Gastrocnemius medialis (tissue), 4 donors: ENCODE measurements around the gene ZFAND6. TPM values are rescaled to one million over a fixed set of nuclear protein-coding genes. Genes with fewer than 3 reads are reported as not detected.

Source experiments
- ATAC-seq, 2 donors: fragments of 150-250 bp; one replicate each; pipeline ENCODE4 v1.9.1; 2016
- DNase-seq, 2 donors: peaks; one replicate each; pipeline ENCODE4 v3.0.0-alpha.2; 2019
- H3K27ac ChIP-seq, 4 donors: fragments of 200-600 bp; sonication (generic); 1 replicate in 1 of 4; 2 replicates in 3 of 4; pipeline ENCODE4 v1.5.1; 2016 to 2018; ENCODE audit warnings: mild to moderate bottlenecking in 2 of 4, moderate library complexity in 1 of 4
- H3K27me3 ChIP-seq, 3 donors: fragments of 200-600 bp; sonication (generic) in 2 of 3; 1 replicate in 1 of 3; 2 replicates in 2 of 3; pipeline versions ENCODE4 v1.5.1 to v1.6.0; 2016 to 2019; ENCODE audit warnings: mild to moderate bottlenecking in 1 of 3, moderate library complexity in 1 of 3
- H3K36me3 ChIP-seq, 2 donors: fragments of 200-600 bp; sonication (generic) in 1 of 2; one replicate each; pipeline ENCODE4 v1.5.1; 2017 to 2018
- H3K4me1 ChIP-seq, 2 donors: fragments of 200-600 bp; sonication (generic) in 1 of 2; one replicate each; pipeline ENCODE4 v1.5.1; 2016 to 2017; ENCODE audit warnings: mild to moderate bottlenecking in 2 of 2
- H3K4me3 ChIP-seq, 4 donors: fragments of 200-600 bp; sonication (generic) in 3 of 4; 1 replicate in 1 of 4; 2 replicates in 3 of 4; pipeline ENCODE4 v1.5.1; 2016 to 2019; ENCODE audit warnings: mild to moderate bottlenecking in 2 of 4
- H3K9me3 ChIP-seq, 3 donors: fragments of 200-600 bp; sonication (generic) in 2 of 3; 1 replicate in 1 of 3; 2 replicates in 2 of 3; pipeline ENCODE4 v1.5.1; 2016 to 2019
- CTCF ChIP-seq, 5 experiments: fragments of 450-650 bp in 3 of 5; fragments of 200-600 bp in 2 of 5; sonication (generic) in 2 of 5; IDR thresholded peaks in 4 of 5; conservative IDR thresholded peaks in 1 of 5; 1 replicate in 4 of 5; 2 replicates in 1 of 5; pipeline ENCODE4 v1.5.1; 2016 to 2019; ENCODE audit warnings: antibody characterized with exemption in 5 of 5, mild to moderate bottlenecking in 3 of 5, moderate library complexity in 3 of 5
- POLR2A ChIP-seq, 2 donors: fragments of 450-650 bp; IDR thresholded peaks; one replicate each; pipeline ENCODE4 v1.6.1; 2017; ENCODE audit warnings: antibody characterized with exemption in 2 of 2, mild to moderate bottlenecking in 2 of 2, moderate library complexity in 2 of 2
- in situ Hi-C, 4 donors: fragments of 200-750 bp; cut with MboI; loops; one replicate each; pipeline versions ENCODE4 v1.15.0 to v1.8.0; 2017; ENCODE audit warnings: low sequenced_read_pairs in 4 of 4
- intact Hi-C: fragments of 100-400 bp; cut with DNase I; formaldehyde crosslinking; loops from one replicate; pipeline ENCODE4 v1.15.1; 2023; ENCODE audit warnings: low total_unique reads
- total RNA-seq, 4 donors: library from RNA; depleted of rRNA; stranded (reverse); fragments of >200 nt; gene quantifications; one replicate each; pipeline versions ENCODE4 v1.1.0 to v1.2.3, GENCODE V29; 2016

ZFAND6 gene
- total RNA-seq, 4 donors from 2014 or later: 95.4 to 196 (median 146) TPM

GRCh38 chr15:80184554-80184953 lies 125.1 kb downstream of the ZFAND6 start:
- Histone ChIP-seq H3K9me3 (no peaks in the 10 kb centered on the region), H3K27ac (no peak overlapping the region), H3K4me1 (peaks cover 13 to 17% of the 10 kb centered on the region in 2 donors), H3K4me3 (no peak overlapping the region), H3K27me3 (no peaks in the 10 kb centered on the region), H3K36me3 (peaks cover 0 to 18% of the 10 kb centered on the region in 2 donors)
- intact Hi-C loops (no loop called here), in situ Hi-C loops (no loop called here)
- no peak for TF ChIP-seq CTCF (IDR thresholded peaks at IDR 0.05 in 4 of 5, conservative IDR thresholded peaks at IDR 0.05 in 1 of 5)
- TF ChIP-seq POLR2A (IDR thresholded peaks at IDR 0.05): no peak
- no peak for DNase-seq
- no peak for ATAC-seq

- TF ChIP-seq POLR2A (IDR thresholded peaks at IDR 0.05) (no peak), CTCF (IDR thresholded peaks at IDR 0.05 in 4 of 5, conservative IDR thresholded peaks at IDR 0.05 in 1 of 5) (no peak)
- H3K9me3 ChIP-seq: no peaks in the 10 kb centered on the region
- intact Hi-C loops (no loop called here), in situ Hi-C loops (no loop called here)
- H3K4me3 ChIP-seq: no peak overlapping the region
- no peak overlapping the region for H3K27ac ChIP-seq
- no peaks in the 10 kb centered on the region for H3K27me3 ChIP-seq
- H3K4me1 ChIP-seq: peaks cover 13 to 17% of the 10 kb centered on the region in 2 donors
- ATAC-seq (no peak), DNase-seq (no peak)
- peaks cover 0 to 12% of the 10 kb centered on the region in 2 donors for H3K36me3 ChIP-seq
Measured at GRCh38 chr15:80185152-80185551, 125.7 kb downstream of the ZFAND6 start.

DNA sequence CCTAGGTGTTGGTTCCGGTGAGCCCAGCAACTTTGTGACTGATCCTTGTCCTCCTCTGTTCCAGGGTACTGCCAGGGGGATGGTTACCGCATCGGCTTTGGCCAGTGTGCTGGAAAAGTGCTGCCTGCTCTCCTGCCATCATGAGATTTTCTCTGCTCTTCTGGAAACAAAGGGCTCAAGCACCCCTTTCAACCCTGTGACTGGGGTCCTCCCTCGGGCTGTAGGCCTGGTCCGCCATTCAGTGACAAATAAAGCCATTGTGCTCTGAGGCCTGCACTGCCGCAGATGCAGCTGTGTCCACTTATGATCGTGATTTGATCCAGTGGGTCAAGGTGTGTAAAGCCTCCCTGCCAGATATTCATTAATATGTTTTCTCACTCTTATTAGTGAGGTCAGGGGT lies 126.6 kb downstream of the ZFAND6 start:
- TF ChIP-seq POLR2A (IDR thresholded peaks at IDR 0.05): no peak
- no peak for TF ChIP-seq CTCF (IDR thresholded peaks at IDR 0.05 in 4 of 5, conservative IDR thresholded peaks at IDR 0.05 in 1 of 5)
- H3K4me3 ChIP-seq: no peak overlapping the region
- no peaks in the 10 kb centered on the region for H3K9me3 ChIP-seq
- H3K36me3 ChIP-seq: peaks cover 0 to 7% of the 10 kb centered on the region in 2 donors
- no peaks in the 10 kb centered on the region for H3K27me3 ChIP-seq
- DNase-seq (no peak), ATAC-seq (no peak)
- in situ Hi-C loops (no loop called here), intact Hi-C loops (no loop called here)
- no peak overlapping the region for H3K27ac ChIP-seq
- H3K4me1 ChIP-seq: peaks cover 13 to 17% of the 10 kb centered on the region in 2 donors

DNA sequence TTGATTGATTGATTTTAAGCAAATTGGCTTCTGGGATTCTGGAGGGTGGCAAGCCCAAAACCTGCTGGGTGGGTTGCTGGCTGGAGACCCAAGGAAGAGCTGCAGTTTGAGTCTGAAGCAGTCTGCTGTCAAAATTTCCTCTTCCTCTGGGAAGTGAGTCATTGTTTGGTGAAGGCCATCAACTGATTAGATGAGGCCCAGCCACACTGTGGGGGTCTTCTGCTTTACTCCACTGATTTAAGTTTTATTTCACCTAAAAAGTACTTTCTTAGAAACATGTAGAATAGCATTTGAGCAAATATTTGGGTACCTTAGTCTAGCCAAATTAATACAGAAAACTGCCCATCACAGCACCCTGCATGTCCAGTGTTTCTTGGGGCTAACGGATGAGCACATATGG lies 127.1 kb downstream of the ZFAND6 start:
- intact Hi-C loops (no loop called here), in situ Hi-C loops (no loop called here)
- no peak for TF ChIP-seq POLR2A (IDR thresholded peaks at IDR 0.05)
- no peak for TF ChIP-seq CTCF (IDR thresholded peaks at IDR 0.05 in 4 of 5, conservative IDR thresholded peaks at IDR 0.05 in 1 of 5)
- peaks cover 13 to 17% of the 10 kb centered on the region in 2 donors for H3K4me1 ChIP-seq
- H3K4me3 ChIP-seq: no peak overlapping the region
- DNase-seq (no peak), ATAC-seq (no peak)
- H3K27ac ChIP-seq: no peak overlapping the region
- H3K9me3 ChIP-seq: no peaks in the 10 kb centered on the region
- H3K36me3 ChIP-seq: peaks cover 0 to 7% of the 10 kb centered on the region in 2 donors
- H3K27me3 ChIP-seq: no peaks in the 10 kb centered on the region

Other genes starting within 250 kb of the ZFAND6 start
- gene MTHFS, start 162.7 kb upstream of the ZFAND6 start, total RNA-seq: 10 to 100 TPM in 3 of 4 donors, 1 to 10 TPM in 1; 7.0 to 16.7 (median 14.6) TPM
- gene BCL2A1, start 88.5 kb upstream of the ZFAND6 start, total RNA-seq: 1 to 10 TPM in 1 of 4 donors, not detected in 3; 3.8 TPM
- 10 to 100 TPM in 3 of 4 donors, 1 to 10 TPM in 1; 7.7 to 16.7 (median 12.3) TPM for gene FAH, start 93.3 kb downstream of the ZFAND6 start, total RNA-seq
- under 1 TPM in 2 of 4 donors, not detected in 2; 0.03 to 0.07 TPM for gene CTXND1, start 192.5 kb downstream of the ZFAND6 start, total RNA-seq